IMR-90 (cell line): Measurements from ENCODE around the gene MICAL2. TPM values are rescaled to one million over a fixed set of nuclear protein-coding genes. Genes with fewer than 3 reads are reported as not detected.

Experiments used
- ATAC-seq: fragments of 200-7000 bp; cut with Tn5 transposase; 2 replicates; pipeline ENCODE4 v1.9.1; 2020; ENCODE audit warnings: low read depth, mild to moderate bottlenecking, moderate library complexity
- BruUV-seq: library from RNA; stranded (reverse); fragments of 400-500 nt; replicated peaks from 2 replicates; lab custom pipeline; 2021; lab: Mats Ljungman, UMichigan
- CTCF ChIA-PET: fragments of 300-600 bp; formaldehyde crosslinking; extraction: SDS; loops from one replicate; lab custom pipeline; 2021; ENCODE audit warnings: antibody characterized with exemption; lab: Yijun Ruan, JAX
- POLR2A ChIA-PET: fragments of 300-600 bp; sonication (Branson Sonifier 250); formaldehyde crosslinking; loops from one replicate; lab custom pipeline; 2022; ENCODE audit warnings: antibody characterized with exemption; ENCODE audit not compliant: unreplicated experiment; lab: Charles Lee
- DNase-seq: peaks from one replicate; pipeline ENCODE4 v3.0.0; 2013
- H2AFZ ChIP-seq: replicated peaks from 2 replicates; pipeline ENCODE3; 2013; ENCODE audit warnings: low read length, mild to moderate bottlenecking; ENCODE audit not compliant: poor library complexity
- H2AK5ac ChIP-seq: 2 replicates; pipeline ENCODE4 v1.6.1; 2013; ENCODE audit warnings: low read depth, low read length, inconsistent platforms
- H2AK9ac ChIP-seq: replicated peaks from 2 replicates; pipeline ENCODE3; 2013; ENCODE audit warnings: mild to moderate bottlenecking, low read depth, low read length, moderate library complexity; ENCODE audit not compliant: poor library complexity
- H2BK120ac ChIP-seq: 2 replicates; pipeline ENCODE4 v1.6.1; 2013; ENCODE audit warnings: low read depth, low read length, inconsistent platforms
- H2BK15ac ChIP-seq: 3 replicates; pipeline ENCODE4 v1.6.1; 2013; ENCODE audit warnings: low read depth, low read length, inconsistent platforms
- H2BK20ac ChIP-seq: 2 replicates; pipeline ENCODE4 v1.6.1; 2013; ENCODE audit warnings: low read depth, mild to moderate bottlenecking, inconsistent platforms, low read length, moderate library complexity
- H2BK5ac ChIP-seq: 2 replicates; pipeline ENCODE4 v1.6.1; 2013; ENCODE audit warnings: mild to moderate bottlenecking, low read depth, low read length, inconsistent platforms; ENCODE audit not compliant: poor library complexity, severe bottlenecking
- H3K14ac ChIP-seq: replicated peaks from 2 replicates; pipeline ENCODE4 v1.6.1; 2013; ENCODE audit warnings: low read depth, low read length, inconsistent platforms
- H3K18ac ChIP-seq: 2 replicates; pipeline ENCODE4 v1.6.1; 2013; ENCODE audit warnings: low read depth, low read length, control low read depth
- H3K23ac ChIP-seq: 2 replicates; pipeline ENCODE4 v1.6.1; 2013; ENCODE audit warnings: low read depth, low read length, inconsistent platforms
- H3K27ac ChIP-seq: 2 replicates; pipeline ENCODE4 v1.5.1; 2013; ENCODE audit warnings: mild to moderate bottlenecking, control low read depth, low read length; ENCODE audit not compliant: insufficient read depth
- H3K27me3 ChIP-seq: 2 replicates; pipeline ENCODE4 v1.6.1; 2013; ENCODE audit warnings: low read length; ENCODE audit not compliant: control insufficient read depth, insufficient read depth
- H3K36me3 ChIP-seq: 2 replicates; pipeline ENCODE4 v1.6.1; 2013; ENCODE audit warnings: low read length, mixed read lengths; ENCODE audit not compliant: control insufficient read depth, insufficient read depth
- H3K4ac ChIP-seq: 2 replicates; pipeline ENCODE4 v1.6.1; 2013; ENCODE audit warnings: low read depth, low read length, inconsistent platforms
- H3K4me1 ChIP-seq: 2 replicates; pipeline ENCODE4 v1.6.1; 2013; ENCODE audit warnings: low read length, mixed read lengths; ENCODE audit not compliant: control insufficient read depth, insufficient read depth
- H3K4me2 ChIP-seq: 2 replicates; pipeline ENCODE4 v1.6.1; 2013; ENCODE audit warnings: low read depth, mild to moderate bottlenecking, control low read depth, low read length, moderate library complexity
- H3K4me3 ChIP-seq: 2 replicates; pipeline ENCODE4 v1.5.1; 2013; ENCODE audit warnings: low read depth, mild to moderate bottlenecking, control low read depth, low read length, moderate library complexity; ENCODE audit not compliant: insufficient read depth
- H3K56ac ChIP-seq: 2 replicates; pipeline ENCODE4 v1.6.1; 2013; ENCODE audit warnings: low read length, inconsistent platforms; ENCODE audit not compliant: insufficient read depth; ENCODE audit errors: extremely low read depth
- H3K79me1 ChIP-seq, 2 experiments: 2 replicates each; pipeline ENCODE4 v1.6.1; 2013; ENCODE audit warnings: low read length in 2 of 2, inconsistent platforms in 1 of 2, low read depth in 1 of 2
- H3K9ac ChIP-seq: 2 replicates; pipeline ENCODE4 v1.6.1; 2013; ENCODE audit warnings: low read depth, low read length, control low read depth
- H3K9me1 ChIP-seq: 2 replicates; pipeline ENCODE4 v1.6.1; 2013; ENCODE audit warnings: low read length, inconsistent platforms; ENCODE audit not compliant: insufficient read depth
- H3K9me3 ChIP-seq: 2 replicates; pipeline ENCODE4 v1.6.1; 2013; ENCODE audit warnings: low read length; ENCODE audit not compliant: control insufficient read depth, insufficient read depth
- H4K20me1 ChIP-seq: 2 replicates; pipeline ENCODE4 v1.6.1; 2013; ENCODE audit warnings: low read length, inconsistent platforms; ENCODE audit not compliant: insufficient read depth
- H4K5ac ChIP-seq: 2 replicates; pipeline ENCODE4 v1.6.1; 2013; ENCODE audit warnings: mild to moderate bottlenecking, low read depth, low read length, control low read depth
- H4K8ac ChIP-seq, 2 experiments: 2 replicates each; pipeline ENCODE4 v1.6.1; 2013; ENCODE audit warnings: low read depth in 2 of 2, low read length in 2 of 2, control low read depth in 1 of 2, inconsistent platforms in 1 of 2
- H4K91ac ChIP-seq: 2 replicates; pipeline ENCODE4 v1.6.1; 2013; ENCODE audit warnings: low read depth, low read length, inconsistent platforms; ENCODE audit not compliant: insufficient read depth
- BHLHE40 ChIP-seq: fragments of 150-350 bp; IDR thresholded peaks from 2 replicates; pipeline ENCODE4 v1.6.1; 2016; ENCODE audit warnings: mild to moderate bottlenecking, low read depth, low read length
- CEBPB ChIP-seq: IDR thresholded peaks from 2 replicates; pipeline ENCODE4 v1.6.1; 2012; ENCODE audit warnings: low read depth, low read length, improper control_type of control experiment
- CHD1 ChIP-seq: IDR thresholded peaks from 2 replicates; pipeline ENCODE4 v1.6.1; 2012; ENCODE audit warnings: low read depth, low read length, improper control_type of control experiment
- ELK1 ChIP-seq: fragments of 150-350 bp; IDR thresholded peaks from 2 replicates; pipeline ENCODE4 v1.6.1; 2016; ENCODE audit warnings: low read depth, mild to moderate bottlenecking, low read length, moderate library complexity, borderline replicate concordance
- FOS ChIP-seq: fragments of 150-350 bp; IDR thresholded peaks from 2 replicates; pipeline ENCODE4 v1.6.1; 2016; ENCODE audit warnings: low read depth, low read length
- MAFK ChIP-seq: IDR thresholded peaks from 2 replicates; pipeline ENCODE4 v1.6.1; 2012; ENCODE audit warnings: low read depth, low read length, improper control_type of control experiment
- MAZ ChIP-seq: IDR thresholded peaks from 2 replicates; pipeline ENCODE4 v1.6.1; 2012; ENCODE audit warnings: low read depth, mild to moderate bottlenecking, low read length, improper control_type of control experiment, moderate library complexity, borderline replicate concordance
- MXI1 ChIP-seq: IDR thresholded peaks from 2 replicates; pipeline ENCODE4 v1.6.1; 2012; ENCODE audit warnings: low read depth, mild to moderate bottlenecking, low read length, moderate library complexity, borderline replicate concordance
- NFE2L2 ChIP-seq: fragments of 150-350 bp; IDR thresholded peaks from 2 replicates; pipeline ENCODE4 v1.6.1; 2016; ENCODE audit warnings: low read depth, mild to moderate bottlenecking, low read length
- POLR2A ChIP-seq: IDR thresholded peaks from 2 replicates; pipeline ENCODE4 v1.6.1; 2012; ENCODE audit warnings: mild to moderate bottlenecking, low read depth, low read length
- RAD21 ChIP-seq: IDR thresholded peaks from 2 replicates; pipeline ENCODE4 v1.6.1; 2012; ENCODE audit warnings: low read length, improper control_type of control experiment
- RCOR1 ChIP-seq: IDR thresholded peaks from 2 replicates; pipeline ENCODE4 v1.6.1; 2012; ENCODE audit warnings: mild to moderate bottlenecking, low read length, improper control_type of control experiment; ENCODE audit not compliant: insufficient replicate concordance
- RFX5 ChIP-seq: IDR thresholded peaks from 2 replicates; pipeline ENCODE4 v1.8.0; 2012; ENCODE audit warnings: low read depth, mild to moderate bottlenecking, low read length, moderate library complexity
- SMC3 ChIP-seq: fragments of 150-350 bp; IDR thresholded peaks from 2 replicates; pipeline ENCODE4 v1.6.1; 2016; ENCODE audit warnings: low read depth, mild to moderate bottlenecking, antibody characterized with exemption, low read length, moderate library complexity
- WGBS, 2 experiments: methylation state at CpG; one replicate each; pipeline versions ENCODE4 v1.1.5 to v1.1.7; 2013; ENCODE audit warnings: missing lambda C conversion rate in 2 of 2; ENCODE audit not compliant: insufficient read length in 1 of 2; ENCODE audit errors: extremely low coverage in 2 of 2; 5-methylcytosine and 5-hydroxymethylcytosine counted together
- dilution Hi-C: fragments of 300-500 bp; cut with HindIII; formaldehyde crosslinking; loops from one replicate; pipeline ENCODE4 v1.14.3; 2018; ENCODE audit warnings: low sequenced_read_pairs; ENCODE audit not compliant: unreplicated experiment
- in situ Hi-C: fragments of 300-500 bp; cut with MboI; formaldehyde crosslinking; loops from 3 replicates; pipeline ENCODE4 v1.14.3; 2019; ENCODE audit warnings: low sequenced_read_pairs, inconsistent platforms, mixed read lengths
- intact Hi-C: fragments of 100-400 bp; cut with micrococcal nuclease; formaldehyde crosslinking; loops from 2 replicates; pipeline ENCODE4 v1.10.0; 2022
- polyA plus RNA-seq, 3 experiments: library from polyadenylated mRNA; depleted of rRNA; stranded (reverse); fragments of >200 nt; gene quantifications; 2 replicates each; pipeline ENCODE4 v1.2.3, GENCODE V29; 2012; ENCODE audit warnings: low replicate concordance in 1 of 3
- total RNA-seq: library from RNA; depleted of rRNA; stranded (reverse); fragments of >200 nt; gene quantifications from 2 replicates; pipeline ENCODE4 v1.2.3, GENCODE V29; 2012
- TF ChIP-seq, protein P1 (sequence below): fragments of 150-350 bp; IDR thresholded peaks from 2 replicates; pipeline ENCODE4 v1.6.1; 2017; ENCODE audit warnings: mild to moderate bottlenecking, antibody characterized with exemption, low read length, low read depth
- TF ChIP-seq, protein P2 (sequence below): conservative IDR thresholded peaks from 2 replicates; pipeline ENCODE4 v1.5.1; 2012; ENCODE audit warnings: mild to moderate bottlenecking, low read depth, low read length, improper control_type of control experiment

Gene MICAL2
- total and polyA plus RNA-seq, 2 of the 4 experiments (the other 2 are of a cell fraction): 170 to 336 TPM

- no peak overlapping the region for H3K4me3 ChIP-seq
- CTCF ChIA-PET: interaction anchor here (1.2 kb wide), 1 partner anchor 81 kb away, joined by 3 read pairs; no protein-coding TSS in a partner anchor
- H3K9me1 ChIP-seq: peaks cover 52% of the 10 kb centered on the region
- H3K36me3 ChIP-seq: peaks cover 71% of the 10 kb centered on the region
- no peak for ATAC-seq
- H4K91ac ChIP-seq: peak overlapping the region; percentile 32
- peak overlapping the region; percentile 19; the same call in 1 of the 2 replicates for H4K5ac ChIP-seq
- peak overlapping the region; percentile 12; the same call in 1 of the 2 replicates for H2AK5ac ChIP-seq
- H2BK120ac ChIP-seq: 0 out of 2 replicates have a peak overlapping the region, but pooled peaks have one; percentile 27
- no peaks in the 10 kb centered on the region for H3K27me3 ChIP-seq
- BruUV-seq: no TSS peak
- intact Hi-C loops (no loop called here), dilution Hi-C loops (no loop called here), in situ Hi-C loops (no loop called here)
- no peak overlapping the region for H3K4me2 ChIP-seq
- H3K56ac ChIP-seq: no peak overlapping the region
- H2BK5ac ChIP-seq: peak overlapping the region; percentile 32
- H3K4me1 ChIP-seq: peaks cover 28% of the 10 kb centered on the region
- no peak overlapping the region for H3K23ac ChIP-seq
- TF ChIP-seq MAZ (no peak), FOS (no peak), POLR2A (no peak), ELK1 (no peak), MXI1 (no peak), SMC3 (no peak), CEBPB (no peak), CHD1 (no peak), RFX5 (no peak), MAFK (no peak), NFE2L2 (no peak), RAD21 (no peak), BHLHE40 (no peak), RCOR1 (no peak)
- TF ChIP-seq, protein P1, sequence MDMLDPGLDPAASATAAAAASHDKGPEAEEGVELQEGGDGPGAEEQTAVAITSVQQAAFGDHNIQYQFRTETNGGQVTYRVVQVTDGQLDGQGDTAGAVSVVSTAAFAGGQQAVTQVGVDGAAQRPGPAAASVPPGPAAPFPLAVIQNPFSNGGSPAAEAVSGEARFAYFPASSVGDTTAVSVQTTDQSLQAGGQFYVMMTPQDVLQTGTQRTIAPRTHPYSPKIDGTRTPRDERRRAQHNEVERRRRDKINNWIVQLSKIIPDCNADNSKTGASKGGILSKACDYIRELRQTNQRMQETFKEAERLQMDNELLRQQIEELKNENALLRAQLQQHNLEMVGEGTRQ: no peak
- TF ChIP-seq, protein P2, sequence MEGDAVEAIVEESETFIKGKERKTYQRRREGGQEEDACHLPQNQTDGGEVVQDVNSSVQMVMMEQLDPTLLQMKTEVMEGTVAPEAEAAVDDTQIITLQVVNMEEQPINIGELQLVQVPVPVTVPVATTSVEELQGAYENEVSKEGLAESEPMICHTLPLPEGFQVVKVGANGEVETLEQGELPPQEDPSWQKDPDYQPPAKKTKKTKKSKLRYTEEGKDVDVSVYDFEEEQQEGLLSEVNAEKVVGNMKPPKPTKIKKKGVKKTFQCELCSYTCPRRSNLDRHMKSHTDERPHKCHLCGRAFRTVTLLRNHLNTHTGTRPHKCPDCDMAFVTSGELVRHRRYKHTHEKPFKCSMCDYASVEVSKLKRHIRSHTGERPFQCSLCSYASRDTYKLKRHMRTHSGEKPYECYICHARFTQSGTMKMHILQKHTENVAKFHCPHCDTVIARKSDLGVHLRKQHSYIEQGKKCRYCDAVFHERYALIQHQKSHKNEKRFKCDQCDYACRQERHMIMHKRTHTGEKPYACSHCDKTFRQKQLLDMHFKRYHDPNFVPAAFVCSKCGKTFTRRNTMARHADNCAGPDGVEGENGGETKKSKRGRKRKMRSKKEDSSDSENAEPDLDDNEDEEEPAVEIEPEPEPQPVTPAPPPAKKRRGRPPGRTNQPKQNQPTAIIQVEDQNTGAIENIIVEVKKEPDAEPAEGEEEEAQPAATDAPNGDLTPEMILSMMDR: no peak
- H4K8ac ChIP-seq: peak overlapping the region in 1 of 2 experiments; percentile 15; a peak in 1 of 4 replicates
- no peak overlapping the region for H3K9ac ChIP-seq
- H2AK9ac ChIP-seq: no peak overlapping the region
- no peak for DNase-seq
- 75% methylated on average over 9 of the region's 11 CpGs; no CpG with 5 or more reads in 1 of the 2 experiments for WGBS, 2 experiments
- peaks cover 59 to 99% of the 10 kb centered on the region in 2 experiments for H3K79me1 ChIP-seq
- no peaks in the 10 kb centered on the region for H3K9me3 ChIP-seq
- H2BK20ac ChIP-seq: peak overlapping the region; percentile 8; the same call in 1 of the 2 replicates
- H3K18ac ChIP-seq: no peak overlapping the region
- H4K20me1 ChIP-seq: no peaks in the 10 kb centered on the region
- H3K4ac ChIP-seq: peak overlapping the region; percentile 16; the same call in 1 of the 2 replicates
- POLR2A ChIA-PET: no interaction called here
- no peak overlapping the region; the same call in 1 of the 2 replicates for H3K14ac ChIP-seq
- H3K27ac ChIP-seq: no peak overlapping the region
- H2BK15ac ChIP-seq: no peak overlapping the region
- no peak overlapping the region for H2AFZ ChIP-seq
These were observed 109.9 kb downstream of the MICAL2 start for GRCh38 chr11:12220305-12220704.
